B cell (primary cell): ENCODE measurements around the gene CRHR1. TPM values are rescaled to one million over a fixed set of nuclear protein-coding genes. Genes with fewer than 3 reads are reported as not detected.

Experiments
- ATAC-seq: fragments of 200-7000 bp; cut with Tn5 transposase; one replicate; pipeline ENCODE4 v1.10.0; 2021; ENCODE audit warnings: low read depth, mild to moderate bottlenecking, moderate number of reproducible peaks, moderate library complexity
- CTCF ChIA-PET: fragments of 350-600 bp; sonication (Branson Sonifier 250); formaldehyde crosslinking; loops from one replicate; lab custom pipeline; 2021; ENCODE audit warnings: antibody characterized with exemption, inconsistent platforms; lab: Charles Lee
- POLR2A ChIA-PET: fragments of 350-600 bp; sonication (Branson Sonifier 250); formaldehyde crosslinking; loops from one replicate; lab custom pipeline; 2021; ENCODE audit warnings: antibody characterized with exemption; lab: Charles Lee
- DNase-seq: peaks from one replicate; pipeline ENCODE4 v3.0.0; 2013
- H2AFZ ChIP-seq: 2 replicates; pipeline ENCODE4 v1.6.1; 2012; ENCODE audit warnings: mild to moderate bottlenecking, low read depth, low read length; ENCODE audit not compliant: insufficient read depth, poor library complexity, severe bottlenecking
- H3K27ac ChIP-seq, 2 donors: 1 replicate in 1 of 2; 2 replicates in 1 of 2; pipeline ENCODE4 v1.5.1; 2012 to 2013; ENCODE audit warnings: low read length in 2 of 2, mild to moderate bottlenecking in 2 of 2, moderate library complexity in 1 of 2
- H3K27me3 ChIP-seq, 4 experiments: fragments of 200-600 bp in 1 of 4; sonication (generic) in 1 of 4; replicated peaks in 1 of 4; 1 replicate in 2 of 4; 2 replicates in 2 of 4; pipeline versions ENCODE4 v1.6.1 to v1.7.0; 2013 to 2016; ENCODE audit warnings: low read length in 3 of 4, mild to moderate bottlenecking in 2 of 4, mixed read lengths in 1 of 4, moderate library complexity in 1 of 4; ENCODE audit not compliant: insufficient read depth in 4 of 4, control insufficient read depth in 3 of 4; ENCODE audit errors: control extremely low read depth in 1 of 4
- H3K36me3 ChIP-seq, 2 experiments: replicated peaks in 1 of 2; 1 replicate in 1 of 2; 2 replicates in 1 of 2; pipeline versions ENCODE4 v1.6.1 to v1.7.1; 2013; ENCODE audit warnings: low read length in 1 of 2; ENCODE audit not compliant: insufficient read depth in 2 of 2, control insufficient read depth in 1 of 2; ENCODE audit errors: control extremely low read depth in 1 of 2, extremely low read depth in 1 of 2
- H3K4me1 ChIP-seq, 2 donors: fragments of 200-600 bp in 1 of 2; sonication (generic) in 1 of 2; 1 replicate in 1 of 2; 2 replicates in 1 of 2; pipeline versions ENCODE4 v1.5.1 to v1.6.1; 2013 to 2017; ENCODE audit warnings: low read length in 2 of 2; ENCODE audit not compliant: control insufficient read depth in 2 of 2, insufficient read depth in 2 of 2
- H3K4me2 ChIP-seq: replicated peaks from 2 replicates; pipeline ENCODE3; 2012; ENCODE audit warnings: mild to moderate bottlenecking, low read depth, low read length; ENCODE audit not compliant: poor library complexity, severe bottlenecking
- H3K4me3 ChIP-seq, 5 experiments: fragments of 200-600 bp in 1 of 5; sonication (generic) in 1 of 5; 1 replicate in 3 of 5; 2 replicates in 2 of 5; pipeline versions ENCODE4 v1.5.1 to v1.7.0; 2011 to 2016; ENCODE audit warnings: low read length in 4 of 5, mild to moderate bottlenecking in 4 of 5, low read depth in 2 of 5, control low read depth in 1 of 5, moderate library complexity in 1 of 5; ENCODE audit not compliant: insufficient read depth in 1 of 5; ENCODE audit errors: control extremely low read depth in 1 of 5, extremely low read depth in 1 of 5
- H3K79me2 ChIP-seq: fragments of 200-600 bp; sonication (generic); one replicate; pipeline ENCODE4 v1.6.0; 2016; ENCODE audit warnings: low read length; ENCODE audit not compliant: control insufficient read depth, insufficient read depth
- H3K9ac ChIP-seq: fragments of 200-600 bp; sonication (generic); 2 replicates; pipeline ENCODE4 v1.6.1; 2017; ENCODE audit warnings: mild to moderate bottlenecking, low read length, moderate library complexity
- H3K9me3 ChIP-seq, 3 donors: one replicate each; pipeline versions ENCODE4 v1.6.1 to v1.7.1; 2013; ENCODE audit warnings: low read length in 2 of 3; ENCODE audit not compliant: control insufficient read depth in 2 of 3, insufficient read depth in 1 of 3; ENCODE audit errors: control extremely low read depth in 1 of 3
- H4K20me1 ChIP-seq: 2 replicates; pipeline ENCODE4 v1.6.0; 2012; ENCODE audit warnings: mild to moderate bottlenecking, low read length; ENCODE audit not compliant: insufficient read depth, control insufficient read depth, poor library complexity, severe bottlenecking
- H3K27ac Mint-ChIP-seq: one replicate; pipeline ENCODE4 v1.8.0; 2021; ENCODE audit warnings: mixed read lengths
- H3K27me3 Mint-ChIP-seq: one replicate; pipeline ENCODE4 v1.8.0; 2021; ENCODE audit warnings: mixed read lengths
- H3K4me1 Mint-ChIP-seq: one replicate; pipeline ENCODE4 v1.8.0; 2021; ENCODE audit warnings: mixed read lengths
- H3K4me3 Mint-ChIP-seq: one replicate; pipeline ENCODE4 v1.8.0; 2021; ENCODE audit warnings: mixed read lengths
- H3K9me3 Mint-ChIP-seq: one replicate; pipeline ENCODE4 v1.8.0; 2022; ENCODE audit warnings: mixed read lengths; ENCODE audit not compliant: insufficient read depth
- EZH2 ChIP-seq: IDR thresholded peaks from 2 replicates; pipeline ENCODE4 v1.6.1; 2012; ENCODE audit warnings: borderline replicate concordance, low read depth, mild to moderate bottlenecking, moderate library complexity, low read length; ENCODE audit not compliant: insufficient read depth, poor library complexity, severe bottlenecking
- WGBS: methylation state at CpG from one replicate; pipeline ENCODE4 v1.1.5; 2013; ENCODE audit warnings: missing lambda C conversion rate; ENCODE audit not compliant: insufficient coverage; 5-methylcytosine and 5-hydroxymethylcytosine counted together
- intact Hi-C: fragments of 100-400 bp; cut with micrococcal nuclease; formaldehyde crosslinking; loops from one replicate; pipeline ENCODE4 v1.10.0; 2022
- polyA plus RNA-seq: library from polyadenylated mRNA; depleted of rRNA; stranded (reverse); fragments of >200 nt; gene quantifications from 2 replicates; pipeline ENCODE4 v1.2.3, GENCODE V29; 2012
- total RNA-seq, 2 donors: library from RNA; stranded (reverse); fragments of 120-200 nt in 1 of 2; gene quantifications; 1 replicate in 1 of 2; 2 replicates in 1 of 2; pipeline versions ENCODE4 v1.2.3 to v1.2.4, GENCODE V29; 2013 to 2022
- TF ChIP-seq, protein P1 (sequence below): fragments of 200-600 bp; IDR thresholded peaks from one replicate; pipeline ENCODE4 v1.8.0; 2022; ENCODE audit warnings: antibody characterized with exemption, mild to moderate bottlenecking

The CRHR1 gene
- total and polyA plus RNA-seq, 2 donors (not counting 1 experiment from before 2014, with no cell fraction given), result not detected

DNA sequence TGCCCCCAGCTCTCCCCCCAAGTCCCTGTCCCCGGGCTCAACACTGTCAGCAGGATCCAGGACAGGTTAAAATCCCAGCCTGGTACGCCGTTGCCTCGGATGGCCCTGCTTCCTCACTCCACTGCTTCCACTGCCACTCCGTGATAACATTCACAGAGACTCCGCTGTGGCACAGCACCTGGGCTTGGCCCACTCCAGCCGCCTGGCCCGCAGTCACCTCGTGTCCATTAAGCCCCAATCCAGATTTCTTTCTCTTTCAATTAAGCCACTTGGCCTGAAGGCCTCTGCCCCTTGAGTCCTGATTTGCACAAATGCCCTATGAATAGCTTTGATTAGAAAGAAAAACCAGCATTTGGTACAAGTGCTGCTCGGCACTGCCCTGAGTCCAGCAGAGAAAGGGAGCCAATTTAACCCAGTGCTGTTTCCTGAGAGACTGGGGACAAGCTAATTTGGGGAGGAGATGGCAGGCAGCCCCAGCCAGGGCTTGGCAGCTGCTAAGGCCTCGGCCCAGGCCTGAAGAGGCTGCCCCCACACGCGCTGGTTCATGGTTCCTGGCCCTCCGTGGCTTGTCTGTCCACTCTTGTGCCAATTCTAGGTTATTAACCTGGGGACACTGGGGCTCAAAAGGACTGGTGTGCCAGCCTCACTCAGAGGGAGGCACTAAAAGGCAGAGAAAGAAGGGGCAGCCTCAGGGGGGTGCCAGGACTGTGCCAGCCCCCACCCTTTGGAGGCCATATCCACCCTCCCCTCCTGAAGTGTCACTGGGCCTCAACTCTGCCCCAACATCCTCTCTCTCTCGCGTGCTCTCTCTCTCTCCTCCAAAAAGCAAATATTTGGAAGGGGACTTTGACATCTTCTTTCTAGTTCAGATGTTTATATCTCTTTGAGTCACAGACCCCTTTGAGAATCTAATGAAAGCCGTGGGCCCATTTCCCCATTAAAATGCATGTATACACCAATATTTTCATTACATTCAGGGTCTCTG lies 30.8 kb downstream of the CRHR1 start:
- no peaks in the 10 kb centered on the region for H3K79me2 ChIP-seq
- WGBS, result 83% methylated on average over 13 of the region's 17 CpGs
- TF ChIP-seq, protein P1, sequence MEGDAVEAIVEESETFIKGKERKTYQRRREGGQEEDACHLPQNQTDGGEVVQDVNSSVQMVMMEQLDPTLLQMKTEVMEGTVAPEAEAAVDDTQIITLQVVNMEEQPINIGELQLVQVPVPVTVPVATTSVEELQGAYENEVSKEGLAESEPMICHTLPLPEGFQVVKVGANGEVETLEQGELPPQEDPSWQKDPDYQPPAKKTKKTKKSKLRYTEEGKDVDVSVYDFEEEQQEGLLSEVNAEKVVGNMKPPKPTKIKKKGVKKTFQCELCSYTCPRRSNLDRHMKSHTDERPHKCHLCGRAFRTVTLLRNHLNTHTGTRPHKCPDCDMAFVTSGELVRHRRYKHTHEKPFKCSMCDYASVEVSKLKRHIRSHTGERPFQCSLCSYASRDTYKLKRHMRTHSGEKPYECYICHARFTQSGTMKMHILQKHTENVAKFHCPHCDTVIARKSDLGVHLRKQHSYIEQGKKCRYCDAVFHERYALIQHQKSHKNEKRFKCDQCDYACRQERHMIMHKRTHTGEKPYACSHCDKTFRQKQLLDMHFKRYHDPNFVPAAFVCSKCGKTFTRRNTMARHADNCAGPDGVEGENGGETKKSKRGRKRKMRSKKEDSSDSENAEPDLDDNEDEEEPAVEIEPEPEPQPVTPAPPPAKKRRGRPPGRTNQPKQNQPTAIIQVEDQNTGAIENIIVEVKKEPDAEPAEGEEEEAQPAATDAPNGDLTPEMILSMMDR, result no peak
- no peak for TF ChIP-seq EZH2
- H3K4me3 Mint-ChIP-seq, result no peak overlapping the region
- H3K9me3 ChIP-seq, result peaks cover 0 to 3% (median 0%) of the 10 kb centered on the region in 3 donors
- no peak overlapping the region for H3K27ac ChIP-seq
- no peak for ATAC-seq
- no peak overlapping the region for H3K4me3 ChIP-seq
- H3K27me3 ChIP-seq, result peaks cover 0 to 10% (median 2%) of the 10 kb centered on the region in 4 experiments
- no peak overlapping the region for H2AFZ ChIP-seq
- H3K9ac ChIP-seq, result no peak overlapping the region
- H3K4me1 ChIP-seq, result no peaks in the 10 kb centered on the region
- H4K20me1 ChIP-seq, result no peaks in the 10 kb centered on the region
- no peaks in the 10 kb centered on the region for H3K4me1 Mint-ChIP-seq
- intact Hi-C loops, result no loop called here
- POLR2A ChIA-PET, result no interaction called here
- CTCF ChIA-PET, result interaction anchor here (1.5 kb wide), 1 partner anchor 175 kb away, joined by 4 read pairs; no protein-coding TSS in a partner anchor
- H3K27ac Mint-ChIP-seq, result no peak overlapping the region
- no peak for DNase-seq
- H3K36me3 ChIP-seq, result no peaks in the 10 kb centered on the region
- H3K27me3 Mint-ChIP-seq, result peaks cover 16% of the 10 kb centered on the region
- H3K9me3 Mint-ChIP-seq, result no peaks in the 10 kb centered on the region
- H3K4me2 ChIP-seq, result no peak overlapping the region

DNA sequence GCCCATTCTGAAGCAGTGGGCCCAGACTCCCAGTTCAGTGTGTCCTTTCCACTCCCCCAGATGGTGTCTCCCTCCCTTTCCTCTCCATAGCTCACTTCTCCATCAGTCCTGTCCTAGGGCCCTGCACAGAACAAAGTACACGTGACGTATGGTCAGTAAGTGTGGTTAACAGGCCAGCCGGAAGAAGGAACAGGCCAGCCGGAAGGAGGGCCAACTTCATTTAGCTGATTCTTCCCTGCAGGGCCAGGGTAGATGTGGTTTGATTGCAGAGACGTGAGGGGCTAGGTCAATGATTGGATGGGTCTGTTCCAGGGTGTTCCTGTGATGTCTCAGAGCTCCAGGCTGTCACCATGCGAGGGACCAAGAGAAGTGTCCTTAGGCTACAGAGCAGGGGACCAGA lies 31.6 kb downstream of the CRHR1 start:
- no peak overlapping the region for H2AFZ ChIP-seq
- peaks cover 0 to 10% (median 2%) of the 10 kb centered on the region in 4 experiments for H3K27me3 ChIP-seq
- H3K4me3 ChIP-seq, result no peak overlapping the region
- intact Hi-C loops, result no loop called here
- no peaks in the 10 kb centered on the region for H3K9me3 Mint-ChIP-seq
- peaks cover 0 to 3% (median 0%) of the 10 kb centered on the region in 3 donors for H3K9me3 ChIP-seq
- no peaks in the 10 kb centered on the region for H4K20me1 ChIP-seq
- no peak for TF ChIP-seq EZH2
- TF ChIP-seq, protein P1, result no peak
- H3K27me3 Mint-ChIP-seq, result peaks cover 19% of the 10 kb centered on the region
- POLR2A ChIA-PET, result no interaction called here
- ATAC-seq (no peak), DNase-seq (no peak)
- H3K9ac ChIP-seq, result no peak overlapping the region
- H3K27ac ChIP-seq, result no peak overlapping the region
- H3K36me3 ChIP-seq, result no peaks in the 10 kb centered on the region
- CTCF ChIA-PET, result interaction anchor here (1.5 kb wide), 1 partner anchor 175 kb away, joined by 4 read pairs; no protein-coding TSS in a partner anchor
- H3K4me3 Mint-ChIP-seq, result no peak overlapping the region
- H3K4me2 ChIP-seq, result no peak overlapping the region
- H3K79me2 ChIP-seq, result no peaks in the 10 kb centered on the region
- H3K27ac Mint-ChIP-seq, result no peak overlapping the region
- WGBS, result 87% methylated on average over 6 of the region's 6 CpGs
- no peaks in the 10 kb centered on the region for H3K4me1 ChIP-seq
- no peaks in the 10 kb centered on the region for H3K4me1 Mint-ChIP-seq
